ENCODE data around the gene UTP11. TPM values are rescaled to one million over a fixed set of nuclear protein-coding genes. Genes with fewer than 3 reads are reported as not detected.

Gene UTP11
- total RNA-seq, 1 donor from 2014 or later = 26.4 TPM

DNA sequence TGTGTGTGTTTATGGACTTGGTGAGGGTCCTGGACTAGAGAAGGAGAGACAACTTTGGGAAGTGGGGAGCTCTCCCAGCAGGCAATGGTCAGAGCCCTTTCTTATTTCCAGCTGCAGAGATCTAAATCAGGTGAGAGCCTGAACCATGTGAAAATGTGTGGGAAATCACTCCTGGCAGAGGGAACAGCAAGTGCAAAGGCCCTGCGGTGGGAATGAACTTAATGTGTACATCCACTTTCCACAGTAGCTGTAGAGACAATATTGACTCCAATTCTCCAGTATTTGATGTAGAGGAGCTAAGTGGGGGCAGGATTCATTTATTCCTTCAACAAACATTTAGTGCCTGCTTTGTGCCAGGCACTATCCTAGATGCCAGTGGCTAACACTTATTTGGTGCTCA lies 48.8 kb downstream of the UTP11 start:
- TF ChIP-seq CTCF (IDR thresholded peaks at IDR 0.05) = no peak
- Mint-ChIP-seq H3K4me1 (ENCODE audit: low read depth) (peaks cover 15% of the 10 kb centered on the region), H3K27me3 (ENCODE audit: low read depth) (no peaks in the 10 kb centered on the region), H3K9me3 (ENCODE audit: low read depth) (no peaks in the 10 kb centered on the region), H3K4me3 (ENCODE audit: unreplicated experiment) (no peak overlapping the region), H3K27ac (ENCODE audit: unreplicated experiment) (no peak overlapping the region), H3K36me3 (ENCODE audit: low read depth) (no peaks in the 10 kb centered on the region)
- no peak for DNase-seq (ENCODE audit: low spot score)

DNA sequence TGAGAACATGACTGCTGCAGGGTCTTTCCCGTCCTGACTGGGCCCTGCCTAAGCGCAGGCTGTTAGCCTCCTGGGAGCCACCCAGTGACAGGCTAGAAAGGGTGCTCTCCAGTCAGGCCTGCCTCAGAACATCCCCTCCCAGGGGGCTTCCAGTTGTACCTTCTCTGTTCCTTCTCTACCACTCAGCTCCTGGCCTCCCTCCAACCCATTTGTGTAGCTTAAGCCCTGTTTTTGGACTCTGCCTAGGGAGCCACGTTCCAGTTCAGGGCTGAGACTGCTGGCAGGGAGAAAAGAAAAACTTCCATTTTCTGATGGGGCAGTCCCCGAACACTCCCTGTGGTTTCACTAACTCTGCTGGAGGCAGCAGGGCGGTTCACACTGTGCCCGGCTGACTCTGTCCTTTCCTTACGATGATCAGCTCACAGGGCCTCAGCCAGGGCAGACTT lies 49.4 kb downstream of the UTP11 start:
- no peaks in the 10 kb centered on the region for H3K36me3 Mint-ChIP-seq (ENCODE audit: low read depth)
- DNase-seq (ENCODE audit: low spot score) = no peak
- no peak for TF ChIP-seq CTCF (IDR thresholded peaks at IDR 0.05)
- H3K9me3 Mint-ChIP-seq (ENCODE audit: low read depth) = no peaks in the 10 kb centered on the region
- no peak overlapping the region for H3K4me3 Mint-ChIP-seq (ENCODE audit: unreplicated experiment)
- no peaks in the 10 kb centered on the region for H3K27me3 Mint-ChIP-seq (ENCODE audit: low read depth)
- H3K27ac Mint-ChIP-seq (ENCODE audit: unreplicated experiment) = no peak overlapping the region
- peaks cover 15% of the 10 kb centered on the region for H3K4me1 Mint-ChIP-seq (ENCODE audit: low read depth)

- no peaks in the 10 kb centered on the region for H3K27me3 Mint-ChIP-seq (ENCODE audit: low read depth)
- peaks cover 15% of the 10 kb centered on the region for H3K4me1 Mint-ChIP-seq (ENCODE audit: low read depth)
- no peak for TF ChIP-seq CTCF (IDR thresholded peaks at IDR 0.05)
- no peak overlapping the region for H3K4me3 Mint-ChIP-seq (ENCODE audit: unreplicated experiment)
- H3K27ac Mint-ChIP-seq (ENCODE audit: unreplicated experiment) = no peak overlapping the region
- no peaks in the 10 kb centered on the region for H3K9me3 Mint-ChIP-seq (ENCODE audit: low read depth)
- no peak for DNase-seq (ENCODE audit: low spot score)
- no peaks in the 10 kb centered on the region for H3K36me3 Mint-ChIP-seq (ENCODE audit: low read depth)
Observed at GRCh38 chr1:38062361-38063288, 50.1 kb downstream of the UTP11 start.

- DNase-seq (ENCODE audit: low spot score) = no peak
- Mint-ChIP-seq H3K9me3 (ENCODE audit: low read depth) (no peaks in the 10 kb centered on the region), H3K4me3 (ENCODE audit: unreplicated experiment) (no peak overlapping the region), H3K27me3 (ENCODE audit: low read depth) (no peaks in the 10 kb centered on the region), H3K4me1 (ENCODE audit: low read depth) (peaks cover 15% of the 10 kb centered on the region), H3K27ac (ENCODE audit: unreplicated experiment) (no peak overlapping the region), H3K36me3 (ENCODE audit: low read depth) (no peaks in the 10 kb centered on the region)
- TF ChIP-seq CTCF (IDR thresholded peaks at IDR 0.05) = no peak
Observed at GRCh38 chr1:38063616-38064015, 51.1 kb downstream of the UTP11 start.

DNA sequence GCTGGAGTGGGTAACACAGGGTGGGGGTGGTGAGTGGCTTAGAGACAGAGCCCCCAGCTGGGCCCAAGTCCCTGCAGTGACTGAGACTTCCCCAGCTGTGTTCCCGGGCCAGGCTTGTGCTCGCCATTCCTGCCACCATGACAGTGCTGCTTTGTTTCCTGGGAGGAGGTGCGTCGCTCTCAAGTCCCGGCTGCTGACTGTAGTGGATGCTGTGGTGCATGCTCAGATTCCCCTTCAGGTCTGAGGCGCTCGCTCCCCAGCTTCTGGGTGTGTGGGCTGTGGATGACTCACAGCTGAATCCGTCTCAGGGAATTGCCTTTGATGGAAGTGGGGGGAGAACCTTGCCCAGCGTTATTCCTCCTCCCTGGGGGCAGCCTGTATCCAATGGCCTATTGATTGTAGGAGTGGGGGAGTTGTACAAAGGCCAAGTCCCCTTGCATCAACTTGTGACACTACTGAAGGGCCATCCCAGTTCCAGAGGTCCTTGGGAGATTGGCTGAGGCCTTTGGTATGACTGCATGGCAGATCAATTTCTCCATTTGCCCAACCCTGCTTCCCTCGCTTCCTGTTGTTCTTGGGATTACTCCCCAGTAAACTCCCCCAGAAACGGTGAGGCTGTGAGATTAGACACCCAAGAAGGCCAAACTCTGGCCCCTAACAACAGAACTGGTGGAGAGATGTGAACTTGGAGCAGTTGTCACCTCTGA lies 51.8 kb downstream of the UTP11 start:
- H3K27ac Mint-ChIP-seq (ENCODE audit: unreplicated experiment) = no peak overlapping the region
- H3K9me3 Mint-ChIP-seq (ENCODE audit: low read depth) = no peaks in the 10 kb centered on the region
- H3K4me1 Mint-ChIP-seq (ENCODE audit: low read depth) = peaks cover 15% of the 10 kb centered on the region
- H3K4me3 Mint-ChIP-seq (ENCODE audit: unreplicated experiment) = no peak overlapping the region
- H3K27me3 Mint-ChIP-seq (ENCODE audit: low read depth) = no peaks in the 10 kb centered on the region
- TF ChIP-seq CTCF (IDR thresholded peaks at IDR 0.05) = no peak
- no peak for DNase-seq (ENCODE audit: low spot score)
- H3K36me3 Mint-ChIP-seq (ENCODE audit: low read depth) = no peaks in the 10 kb centered on the region
